K562 (cell line): ENCODE results near the gene SPATA45. TPM values are rescaled to one million over a fixed set of nuclear protein-coding genes. Genes with fewer than 3 reads are reported as not detected.

Source experiments
- AFF4 ChIP-seq: sonication (generic); formaldehyde crosslinking; IDR thresholded peaks from 2 replicates; pipeline ENCODE4 v1.8.0; 2023; ENCODE audit warnings: mild to moderate bottlenecking, missing genetic modification reagents
- DIDO1 ChIP-seq: fragments of 450-650 bp; IDR thresholded peaks from 2 replicates; pipeline ENCODE4 v1.6.1; 2016; ENCODE audit warnings: low read depth, missing biosample characterization, missing genetic modification characterization
- REST ChIP-seq, 2 experiments: fragments of 450-650 bp; formaldehyde crosslinking in 1 of 2; IDR thresholded peaks; 2 replicates each; pipeline versions ENCODE4 v1.4.0 to v1.6.1; 2014 to 2020; ENCODE audit warnings: mild to moderate bottlenecking in 2 of 2, borderline replicate concordance in 1 of 2, low read depth in 1 of 2
- RFX1 ChIP-seq: fragments of 450-650 bp; IDR thresholded peaks from 2 replicates; pipeline ENCODE4 v1.6.1; 2016; ENCODE audit warnings: mild to moderate bottlenecking, moderate library complexity
- TRIM25 ChIP-seq: fragments of 450-650 bp; IDR thresholded peaks from 2 replicates; pipeline ENCODE4 v1.7.0; 2016; ENCODE audit warnings: borderline replicate concordance
- ZBTB1 ChIP-seq: sonication (generic); formaldehyde crosslinking; IDR thresholded peaks from 2 replicates; pipeline ENCODE4 v1.8.1; 2023; ENCODE audit warnings: missing genetic modification reagents, low read depth, mild to moderate bottlenecking, borderline replicate concordance
- polyA plus RNA-seq, 8 experiments: library from polyadenylated mRNA; depleted of rRNA in 4 of 8; stranded (reverse) in 5 of 8; unstranded in 3 of 8; fragments of >200 nt; fragmentation: Nextera tagmentation in 2 of 8; fragmentation: Illumina TruSeq in 1 of 8; extraction: Ambion mirVana in 2 of 8; extraction: Trizol in 1 of 8; gene quantifications; 2 replicates each; pipeline versions ENCODE4 v1.2.1 to v1.2.3, GENCODE V29; 2011 to 2014; ENCODE audit warnings: inconsistent platforms in 1 of 8, missing spikeins in 1 of 8
- total RNA-seq, 7 experiments: library from RNA; depleted of rRNA in 6 of 7; stranded (reverse); fragments of >200 nt in 6 of 7; fragmentation: Illumina TruSeq in 2 of 7; extraction: Trizol in 2 of 7; gene quantifications; 2 replicates each; pipeline versions ENCODE4 v1.2.1 to v1.2.3, GENCODE V29; 2011 to 2021; ENCODE audit warnings: low replicate concordance in 1 of 7
- TF ChIP-seq, protein P1 (sequence below), 2 experiments: IDR thresholded peaks; 2 replicates each; pipeline ENCODE4 v1.6.1; 2012; ENCODE audit warnings: improper control_type of control experiment in 2 of 2, low read depth in 2 of 2, low read length in 2 of 2, borderline replicate concordance in 1 of 2
- TF ChIP-seq, protein P2 (sequence below): sonication (generic); formaldehyde crosslinking; IDR thresholded peaks from 2 replicates; pipeline ENCODE4 v1.8.0; 2022; ENCODE audit warnings: missing genetic modification reagents, mild to moderate bottlenecking, moderate library complexity, borderline replicate concordance

Gene SPATA45
- total and polyA plus RNA-seq, 9 of the 15 experiments (the other 6 are each of a cell fraction or from before 2014, with no cell fraction given): 0.18 TPM; not detected in 8

DNA sequence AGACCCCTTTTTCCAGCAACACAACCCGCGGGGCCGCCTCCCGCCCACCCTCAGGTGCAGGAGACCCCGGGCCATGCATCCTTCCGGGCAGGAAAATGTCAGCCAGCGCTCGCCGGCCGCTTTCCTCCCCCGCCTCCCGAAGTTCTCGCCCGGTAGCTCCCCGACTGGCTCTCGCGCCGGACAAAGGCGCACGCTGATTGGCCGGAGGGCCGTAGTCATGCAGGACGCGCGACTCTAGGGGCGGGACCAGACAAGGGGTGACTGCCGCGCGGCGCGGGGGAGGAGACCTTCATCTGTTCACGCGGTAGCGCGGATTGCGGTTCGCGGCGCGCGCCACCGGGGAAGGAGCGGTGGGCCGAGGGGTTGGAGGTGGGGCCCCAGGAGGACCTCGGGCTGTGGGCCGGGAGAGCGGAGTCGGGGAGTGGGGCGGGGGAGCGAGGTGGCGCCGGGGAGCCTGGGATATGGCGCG lies 10.6 kb upstream of the SPATA45 start, which contains the start of gene FLVCR1 (continued):
- peak; percentile 21; the same call in 1 of the 2 replicates for TF ChIP-seq AFF4 (CRISPR knock-in tag)
- no peak for TF ChIP-seq DIDO1 (tag)
- TF ChIP-seq, protein P1, sequence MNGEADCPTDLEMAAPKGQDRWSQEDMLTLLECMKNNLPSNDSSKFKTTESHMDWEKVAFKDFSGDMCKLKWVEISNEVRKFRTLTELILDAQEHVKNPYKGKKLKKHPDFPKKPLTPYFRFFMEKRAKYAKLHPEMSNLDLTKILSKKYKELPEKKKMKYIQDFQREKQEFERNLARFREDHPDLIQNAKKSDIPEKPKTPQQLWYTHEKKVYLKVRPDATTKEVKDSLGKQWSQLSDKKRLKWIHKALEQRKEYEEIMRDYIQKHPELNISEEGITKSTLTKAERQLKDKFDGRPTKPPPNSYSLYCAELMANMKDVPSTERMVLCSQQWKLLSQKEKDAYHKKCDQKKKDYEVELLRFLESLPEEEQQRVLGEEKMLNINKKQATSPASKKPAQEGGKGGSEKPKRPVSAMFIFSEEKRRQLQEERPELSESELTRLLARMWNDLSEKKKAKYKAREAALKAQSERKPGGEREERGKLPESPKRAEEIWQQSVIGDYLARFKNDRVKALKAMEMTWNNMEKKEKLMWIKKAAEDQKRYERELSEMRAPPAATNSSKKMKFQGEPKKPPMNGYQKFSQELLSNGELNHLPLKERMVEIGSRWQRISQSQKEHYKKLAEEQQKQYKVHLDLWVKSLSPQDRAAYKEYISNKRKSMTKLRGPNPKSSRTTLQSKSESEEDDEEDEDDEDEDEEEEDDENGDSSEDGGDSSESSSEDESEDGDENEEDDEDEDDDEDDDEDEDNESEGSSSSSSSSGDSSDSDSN (IDR thresholded peaks at IDR 0.05; ENCODE audit: borderline replicate concordance in 1 of 2, low read depth in 2 of 2, low read length in 2 of 2): 0 out of 4 replicates have a peak, but pooled peaks of 1 of the 2 experiments have one; percentile 50
- 0 out of 2 replicates have a peak, but pooled peaks have one; percentile 82 for TF ChIP-seq ZBTB1 (CRISPR knock-in tag)
- TF ChIP-seq RFX1: no peak
- TF ChIP-seq, protein P2, sequence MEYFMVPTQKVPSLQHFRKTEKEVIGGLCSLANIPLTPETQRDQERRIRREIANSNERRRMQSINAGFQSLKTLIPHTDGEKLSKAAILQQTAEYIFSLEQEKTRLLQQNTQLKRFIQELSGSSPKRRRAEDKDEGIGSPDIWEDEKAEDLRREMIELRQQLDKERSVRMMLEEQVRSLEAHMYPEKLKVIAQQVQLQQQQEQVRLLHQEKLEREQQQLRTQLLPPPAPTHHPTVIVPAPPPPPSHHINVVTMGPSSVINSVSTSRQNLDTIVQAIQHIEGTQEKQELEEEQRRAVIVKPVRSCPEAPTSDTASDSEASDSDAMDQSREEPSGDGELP (CRISPR knock-in tag): peak; percentile 93
- TF ChIP-seq TRIM25: no peak
- TF ChIP-seq REST (IDR thresholded peaks at IDR 0.05; ENCODE audit: borderline replicate concordance): peak; percentile 6; the same call in 1 of the 2 replicates
- no peak for TF ChIP-seq REST (CRISPR knock-in tag; IDR thresholded peaks at IDR 0.05; ENCODE audit: low read depth)
